ENCODE data around the gene BIRC6. TPM values are rescaled to one million over a fixed set of nuclear protein-coding genes. Genes with fewer than 3 reads are reported as not detected.

Gene BIRC6
- total RNA-seq, 1 donor from 2014 or later = 98.0 TPM

DNA sequence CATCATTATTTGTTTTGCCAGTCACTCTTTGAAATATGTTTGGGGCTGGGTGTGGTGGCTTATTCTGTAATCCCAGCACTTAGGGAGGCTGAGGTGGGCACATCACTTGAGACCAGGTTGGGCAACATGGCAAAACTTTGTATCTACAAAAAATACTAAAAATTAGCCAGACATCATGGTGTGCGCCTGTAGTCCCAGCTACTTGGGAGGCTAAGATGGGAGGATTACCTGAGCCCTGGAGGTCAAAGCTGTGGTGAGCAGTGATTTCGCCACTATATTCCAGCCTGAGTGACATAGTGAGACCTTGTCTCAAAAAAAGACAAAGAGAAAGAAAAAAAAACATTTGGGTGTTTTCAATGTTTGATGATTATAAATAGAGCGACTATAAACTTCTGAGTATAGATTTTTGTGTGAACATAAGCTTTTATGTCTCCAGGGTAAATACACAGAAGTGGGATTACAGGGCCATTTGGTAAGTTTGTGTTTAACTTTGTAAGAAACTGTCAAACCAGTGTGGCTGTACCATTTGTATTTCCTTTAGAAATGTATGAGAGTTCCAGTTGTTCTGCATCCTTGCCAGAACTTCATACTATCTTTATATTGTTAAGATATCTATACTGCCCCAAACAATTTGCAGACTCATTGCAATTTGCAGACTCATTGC is 15.8 kb downstream of the BIRC6 start:
- Mint-ChIP-seq H3K4me3 (ENCODE audit: low read depth) (no peak overlapping the region), H3K9me3 (ENCODE audit: low read depth) (no peaks in the 10 kb centered on the region), H3K36me3 (ENCODE audit: insufficient read depth) (peaks cover 5% of the 10 kb centered on the region), H3K4me1 (ENCODE audit: low read depth) (peaks cover 8% of the 10 kb centered on the region), H3K27ac (peak overlapping the region; percentile 68), H3K27me3 (no peaks in the 10 kb centered on the region)
- DNase-seq (ENCODE audit: low spot score, unreplicated experiment) = no peak
- TF ChIP-seq, protein P1, sequence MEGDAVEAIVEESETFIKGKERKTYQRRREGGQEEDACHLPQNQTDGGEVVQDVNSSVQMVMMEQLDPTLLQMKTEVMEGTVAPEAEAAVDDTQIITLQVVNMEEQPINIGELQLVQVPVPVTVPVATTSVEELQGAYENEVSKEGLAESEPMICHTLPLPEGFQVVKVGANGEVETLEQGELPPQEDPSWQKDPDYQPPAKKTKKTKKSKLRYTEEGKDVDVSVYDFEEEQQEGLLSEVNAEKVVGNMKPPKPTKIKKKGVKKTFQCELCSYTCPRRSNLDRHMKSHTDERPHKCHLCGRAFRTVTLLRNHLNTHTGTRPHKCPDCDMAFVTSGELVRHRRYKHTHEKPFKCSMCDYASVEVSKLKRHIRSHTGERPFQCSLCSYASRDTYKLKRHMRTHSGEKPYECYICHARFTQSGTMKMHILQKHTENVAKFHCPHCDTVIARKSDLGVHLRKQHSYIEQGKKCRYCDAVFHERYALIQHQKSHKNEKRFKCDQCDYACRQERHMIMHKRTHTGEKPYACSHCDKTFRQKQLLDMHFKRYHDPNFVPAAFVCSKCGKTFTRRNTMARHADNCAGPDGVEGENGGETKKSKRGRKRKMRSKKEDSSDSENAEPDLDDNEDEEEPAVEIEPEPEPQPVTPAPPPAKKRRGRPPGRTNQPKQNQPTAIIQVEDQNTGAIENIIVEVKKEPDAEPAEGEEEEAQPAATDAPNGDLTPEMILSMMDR (IDR thresholded peaks at IDR 0.05; ENCODE audit: unreplicated experiment) = no peak

DNA sequence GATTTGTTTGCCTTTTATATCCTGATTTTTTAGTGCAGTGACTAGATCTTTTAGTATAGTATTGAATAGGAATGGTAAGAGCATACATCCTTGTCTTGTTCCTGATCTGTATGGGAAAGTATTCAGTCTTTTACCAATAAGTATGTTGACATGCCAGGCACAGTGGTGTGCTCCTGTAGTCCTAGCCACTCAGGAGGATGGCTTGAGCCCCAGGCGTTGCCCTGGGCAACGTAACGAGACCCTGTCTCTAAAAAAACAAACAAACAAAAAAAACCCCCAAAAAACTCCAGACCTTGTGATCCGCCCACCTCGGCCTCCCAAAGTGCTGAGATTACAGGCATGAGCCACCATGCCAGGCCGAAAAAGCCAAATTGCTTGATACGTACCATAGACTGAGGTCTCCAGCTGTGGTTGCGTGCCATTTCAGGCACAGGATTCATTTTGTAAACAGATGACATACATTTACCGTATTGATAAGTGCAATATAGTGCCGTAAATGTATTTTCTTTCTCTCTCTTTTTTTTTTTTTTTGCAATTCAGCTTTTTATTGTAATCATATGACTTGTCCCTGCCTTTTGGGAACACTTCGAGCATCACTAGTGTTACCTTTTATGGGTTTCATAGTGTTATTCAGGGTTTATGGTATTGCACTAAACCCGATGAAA is 18.5 kb downstream of the BIRC6 start:
- DNase-seq (ENCODE audit: low spot score, unreplicated experiment) = no peak
- TF ChIP-seq, protein P1 (IDR thresholded peaks at IDR 0.05; ENCODE audit: unreplicated experiment) = no peak
- Mint-ChIP-seq H3K4me3 (ENCODE audit: low read depth) (no peak overlapping the region), H3K4me1 (ENCODE audit: low read depth) (peaks cover 6% of the 10 kb centered on the region), H3K36me3 (ENCODE audit: insufficient read depth) (peaks cover 5% of the 10 kb centered on the region), H3K9me3 (ENCODE audit: low read depth) (no peaks in the 10 kb centered on the region), H3K27ac (no peak overlapping the region), H3K27me3 (no peaks in the 10 kb centered on the region)

DNA sequence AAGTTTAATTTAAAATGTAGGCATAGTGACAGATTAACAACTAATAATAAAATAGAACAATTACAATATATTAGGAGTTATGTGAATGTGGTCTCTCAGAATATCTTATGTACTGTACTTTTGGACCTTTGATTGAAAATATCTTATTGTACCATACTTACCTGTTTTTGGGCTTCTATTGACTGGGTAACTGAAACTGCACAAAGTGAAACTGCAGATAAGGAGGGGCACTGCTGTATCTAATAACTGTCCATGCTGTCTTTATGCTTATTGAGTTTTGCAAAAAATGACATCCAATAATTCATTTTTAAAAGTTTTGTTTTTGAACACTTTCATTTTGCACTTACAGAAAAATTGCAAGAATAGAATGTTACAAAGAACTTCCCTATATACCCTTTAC is 19.9 kb downstream of the BIRC6 start:
- TF ChIP-seq, protein P1 (IDR thresholded peaks at IDR 0.05; ENCODE audit: unreplicated experiment) = no peak
- DNase-seq (ENCODE audit: low spot score, unreplicated experiment) = no peak
- Mint-ChIP-seq H3K4me3 (ENCODE audit: low read depth) (no peak overlapping the region), H3K4me1 (ENCODE audit: low read depth) (peaks cover 6% of the 10 kb centered on the region), H3K27me3 (no peaks in the 10 kb centered on the region), H3K36me3 (ENCODE audit: insufficient read depth) (peaks cover 6% of the 10 kb centered on the region), H3K27ac (no peak overlapping the region), H3K9me3 (ENCODE audit: low read depth) (no peaks in the 10 kb centered on the region)

DNA sequence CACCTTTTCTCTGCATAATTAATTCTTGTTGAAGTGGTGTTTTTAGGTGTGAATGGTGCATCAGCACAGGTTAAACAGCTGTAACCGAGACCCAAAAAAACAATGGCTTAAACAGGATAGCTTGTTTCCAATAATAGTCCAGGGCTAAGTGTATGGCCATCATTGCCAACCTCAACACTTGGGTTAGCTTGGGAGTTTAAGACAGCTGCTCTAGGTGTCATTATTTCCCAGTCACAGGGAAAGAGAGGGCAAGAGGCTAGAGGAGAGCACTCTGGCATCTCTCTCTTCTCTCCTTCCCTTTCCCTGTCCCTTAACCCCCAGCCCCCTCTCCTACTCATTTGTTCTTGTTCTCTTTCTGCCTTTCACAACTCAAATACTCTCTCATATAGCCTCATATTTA is 21.1 kb downstream of the BIRC6 start:
- Mint-ChIP-seq H3K27ac (no peak overlapping the region), H3K9me3 (ENCODE audit: low read depth) (no peaks in the 10 kb centered on the region), H3K36me3 (ENCODE audit: insufficient read depth) (peaks cover 10% of the 10 kb centered on the region), H3K4me3 (ENCODE audit: low read depth) (no peak overlapping the region), H3K27me3 (no peaks in the 10 kb centered on the region), H3K4me1 (ENCODE audit: low read depth) (peaks cover 6% of the 10 kb centered on the region)
- no peak for DNase-seq (ENCODE audit: low spot score, unreplicated experiment)
- TF ChIP-seq, protein P1 (IDR thresholded peaks at IDR 0.05; ENCODE audit: unreplicated experiment) = no peak

DNA sequence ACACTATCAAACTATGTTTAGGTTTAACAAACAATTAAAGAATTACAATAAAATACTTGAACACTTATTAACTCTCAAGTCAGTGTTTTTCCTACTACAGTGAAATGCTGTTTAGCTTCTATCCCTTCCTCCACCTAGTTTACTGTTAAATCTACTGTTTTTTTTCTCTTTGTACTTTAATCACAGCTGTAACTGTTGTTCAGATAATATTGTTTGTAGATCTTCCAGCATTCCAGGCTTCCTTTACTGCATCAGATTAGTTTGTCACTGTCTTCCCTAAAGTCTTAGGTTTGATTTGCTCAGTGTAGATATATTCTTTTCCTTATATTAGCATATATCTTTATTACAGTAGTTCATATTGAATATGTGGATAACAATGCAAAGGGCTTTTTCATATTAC is 22.5 kb downstream of the BIRC6 start:
- no peaks in the 10 kb centered on the region for H3K27me3 Mint-ChIP-seq
- no peaks in the 10 kb centered on the region for H3K9me3 Mint-ChIP-seq (ENCODE audit: low read depth)
- H3K4me3 Mint-ChIP-seq (ENCODE audit: low read depth) = no peak overlapping the region
- H3K4me1 Mint-ChIP-seq (ENCODE audit: low read depth) = peaks cover 6% of the 10 kb centered on the region
- TF ChIP-seq, protein P1 (IDR thresholded peaks at IDR 0.05; ENCODE audit: unreplicated experiment) = no peak
- DNase-seq (ENCODE audit: low spot score, unreplicated experiment) = no peak
- peak overlapping the region; percentile 12 for H3K27ac Mint-ChIP-seq
- H3K36me3 Mint-ChIP-seq (ENCODE audit: insufficient read depth) = peaks cover 10% of the 10 kb centered on the region
